ENCODE measurements around the gene HMCN2. TPM values are rescaled to one million over a fixed set of nuclear protein-coding genes. Genes with fewer than 3 reads are reported as not detected.

Gene HMCN2
- total RNA-seq, 1 donor = under 0.01 TPM

DNA sequence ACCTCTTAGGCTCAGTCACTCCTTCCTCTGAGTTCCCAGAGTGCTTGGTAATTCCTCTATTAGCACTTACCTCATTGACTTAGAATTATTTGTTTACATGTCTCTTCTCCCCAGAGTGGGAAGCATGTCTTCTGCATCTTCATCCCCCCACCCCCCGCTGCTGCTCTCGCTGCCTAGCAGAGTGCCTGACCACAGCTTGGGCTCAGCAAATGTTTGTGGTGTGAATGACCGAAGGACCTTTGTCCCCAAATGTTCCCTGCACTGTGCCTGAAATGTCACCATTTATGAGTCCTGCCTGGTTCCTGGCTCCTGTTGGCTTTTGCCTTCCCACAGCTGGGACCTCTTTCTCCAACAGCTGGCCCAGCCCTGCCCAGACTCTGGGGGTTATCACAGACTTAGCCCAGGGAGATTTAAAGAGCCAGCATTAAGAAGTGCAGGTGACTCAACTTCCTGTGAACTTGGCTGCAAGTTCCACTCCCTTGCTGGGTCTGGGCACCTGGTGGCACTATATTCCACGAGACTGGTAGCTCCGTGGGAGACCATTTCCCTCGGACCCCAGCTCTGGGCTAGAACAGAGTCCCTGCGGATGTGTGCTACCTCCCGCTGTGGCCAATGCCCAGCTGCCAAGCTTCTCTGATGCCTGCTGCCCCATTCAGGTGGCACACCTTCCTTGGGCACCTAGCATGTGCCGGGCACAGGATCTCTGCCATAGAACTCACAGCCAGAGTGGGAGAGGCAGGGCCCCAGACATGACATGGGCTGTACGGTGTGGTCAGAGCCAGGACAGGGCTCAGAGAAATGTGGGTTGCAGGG is 1.8 kb upstream of the HMCN2 start:
- no peak for DNase-seq (ENCODE audit: insufficient read length, low spot score, missing footprints)
- Histone ChIP-seq H3K9me3 (ENCODE audit: low read depth, low read length) (no peaks in the 10 kb centered on the region), H3K27me3 (ENCODE audit: insufficient read depth, low read length) (peaks cover 93% of the 10 kb centered on the region)

GRCh38 chr9:130264414-130265350 is 878 bp upstream of the HMCN2 start:
- H3K9me3 ChIP-seq (ENCODE audit: low read depth, low read length) = no peaks in the 10 kb centered on the region
- H4K20me1 ChIP-seq (ENCODE audit: insufficient read depth, low read length) = no peaks in the 10 kb centered on the region
- no peak for DNase-seq (ENCODE audit: insufficient read length, low spot score, missing footprints)
- H3K36me3 ChIP-seq (ENCODE audit: insufficient read depth, low read length) = no peaks in the 10 kb centered on the region
- peaks cover 92% of the 10 kb centered on the region for H3K27me3 ChIP-seq (ENCODE audit: insufficient read depth, low read length)
- no peaks in the 10 kb centered on the region for H3K4me1 ChIP-seq (ENCODE audit: insufficient read depth, low read length)
- TF ChIP-seq CTCF (IDR thresholded peaks at IDR 0.05; ENCODE audit: extremely low read depth, low read depth, low read length) = no peak
- H2AFZ ChIP-seq (ENCODE audit: low read length) = no peak overlapping the region
- no peak overlapping the region for H3K4me3 ChIP-seq (ENCODE audit: insufficient read depth, low read length)
- no peak overlapping the region for H3K27ac ChIP-seq (ENCODE audit: low read depth, low read length)
- H3K4me2 ChIP-seq (ENCODE audit: insufficient read depth, low read length) = no peak overlapping the region
- H3K79me2 ChIP-seq (ENCODE audit: insufficient read depth, low read length) = no peaks in the 10 kb centered on the region

More for the DNA sequence above, 1.8 kb upstream of the HMCN2 start:
- no peak overlapping the region for H3K4me3 ChIP-seq (ENCODE audit: insufficient read depth, low read length)
- no peaks in the 10 kb centered on the region for H4K20me1 ChIP-seq (ENCODE audit: insufficient read depth, low read length)
- H3K27ac ChIP-seq (ENCODE audit: low read depth, low read length) = no peak overlapping the region
- H2AFZ ChIP-seq (ENCODE audit: low read length) = no peak overlapping the region
- H3K79me2 ChIP-seq (ENCODE audit: insufficient read depth, low read length) = no peaks in the 10 kb centered on the region
- H3K4me2 ChIP-seq (ENCODE audit: insufficient read depth, low read length) = no peak overlapping the region
- no peak for TF ChIP-seq CTCF (IDR thresholded peaks at IDR 0.05; ENCODE audit: extremely low read depth, low read depth, low read length)
- H3K36me3 ChIP-seq (ENCODE audit: insufficient read depth, low read length) = no peaks in the 10 kb centered on the region
- no peaks in the 10 kb centered on the region for H3K4me1 ChIP-seq (ENCODE audit: insufficient read depth, low read length)

DNA sequence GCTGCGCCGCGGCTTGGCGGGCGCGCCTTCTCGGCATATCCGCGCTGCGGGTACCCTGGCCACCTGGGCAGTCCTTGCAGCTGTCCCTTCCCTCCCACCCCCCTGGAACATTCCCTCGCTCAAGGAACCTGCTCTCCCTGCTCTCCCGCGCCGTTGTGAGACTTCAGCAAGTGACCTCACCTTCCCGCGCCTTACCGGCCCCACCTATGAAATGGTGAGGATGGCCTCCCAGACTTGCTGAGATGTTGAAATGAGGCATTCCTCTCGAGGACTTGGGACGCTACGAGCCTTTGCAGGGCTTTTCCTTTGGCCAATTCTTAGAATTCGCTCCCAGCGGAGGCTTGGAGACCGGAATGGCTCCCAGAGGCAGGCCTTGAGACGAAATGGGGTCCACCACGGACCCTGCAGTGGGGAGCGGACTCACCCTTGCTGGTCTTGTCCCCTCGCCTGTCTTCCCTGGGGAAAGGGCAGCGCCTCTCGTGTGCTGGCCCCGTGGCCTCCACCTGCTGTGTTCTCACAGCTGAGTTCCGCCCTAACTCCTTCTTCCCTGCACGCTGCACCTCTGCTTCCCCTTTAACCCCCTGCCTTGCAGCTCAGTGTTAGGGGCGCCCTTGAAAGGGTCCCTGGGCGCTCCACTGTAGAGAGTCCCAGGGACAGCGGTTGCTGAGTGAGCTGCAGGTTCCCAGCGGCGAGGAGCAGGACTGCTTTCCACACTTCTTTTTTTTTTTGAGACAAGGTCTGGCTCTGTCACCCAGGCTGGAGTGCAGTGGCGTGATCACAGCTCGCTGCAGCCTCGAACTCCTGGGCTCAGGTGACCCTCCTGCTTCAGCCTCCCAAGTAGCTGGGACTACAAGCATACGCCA is 907 bp downstream of the HMCN2 start:
- DNase-seq (ENCODE audit: insufficient read length, low spot score, missing footprints) = no peak
- Histone ChIP-seq H3K4me2 (ENCODE audit: insufficient read depth, low read length) (no peak overlapping the region), H3K4me1 (ENCODE audit: insufficient read depth, low read length) (no peaks in the 10 kb centered on the region), H2AFZ (ENCODE audit: low read length) (no peak overlapping the region), H3K9me3 (ENCODE audit: low read depth, low read length) (no peaks in the 10 kb centered on the region), H3K27ac (ENCODE audit: low read depth, low read length) (no peak overlapping the region), H3K27me3 (ENCODE audit: insufficient read depth, low read length) (peaks cover 92% of the 10 kb centered on the region), H4K20me1 (ENCODE audit: insufficient read depth, low read length) (no peaks in the 10 kb centered on the region), H3K36me3 (ENCODE audit: insufficient read depth, low read length) (no peaks in the 10 kb centered on the region), H3K79me2 (ENCODE audit: insufficient read depth, low read length) (no peaks in the 10 kb centered on the region), H3K4me3 (ENCODE audit: insufficient read depth, low read length) (no peak overlapping the region)
- no peak for TF ChIP-seq CTCF (IDR thresholded peaks at IDR 0.05; ENCODE audit: extremely low read depth, low read depth, low read length)
